ENCODE results near the gene ZMIZ1.

ZMIZ1 gene

DNA sequence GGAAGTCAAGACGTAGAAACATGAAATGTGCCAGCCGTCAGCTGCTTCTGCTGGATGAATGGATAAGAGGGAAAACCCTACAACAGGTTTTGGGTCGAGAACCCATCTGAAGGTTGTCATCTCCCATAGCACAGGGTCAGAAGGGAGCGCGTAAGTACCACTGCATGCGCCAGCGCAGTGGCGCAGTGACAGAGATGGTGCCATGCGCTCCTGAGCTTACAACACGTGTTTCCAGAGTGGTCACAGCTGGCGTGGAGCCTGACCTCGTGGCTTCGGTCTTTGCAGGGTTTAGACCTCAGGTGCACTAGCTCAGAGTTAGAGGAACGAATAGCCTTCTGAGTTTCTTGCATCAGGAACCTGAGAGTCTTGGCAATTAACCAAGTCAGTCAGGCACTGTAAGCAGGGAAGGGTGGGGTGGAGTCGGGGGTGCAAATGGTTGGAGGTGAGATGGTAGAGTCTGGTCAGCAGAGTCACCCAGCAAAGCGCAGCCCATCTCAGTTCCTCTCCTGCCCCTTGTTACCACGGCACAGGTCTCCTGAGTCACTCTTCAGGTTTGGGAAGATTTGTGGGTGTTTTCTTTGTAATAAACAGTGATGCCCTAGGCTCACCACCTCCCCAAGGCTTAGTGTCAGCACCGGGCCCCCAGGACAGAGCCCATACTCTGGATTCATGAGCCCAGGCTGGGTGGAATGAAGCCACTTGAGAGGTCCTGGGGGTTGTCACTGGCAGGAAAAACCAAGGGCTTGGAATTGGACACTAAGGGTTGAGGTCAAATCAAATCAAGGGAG lies 194.4 kb downstream of the ZMIZ1 start:
- Histone ChIP-seq H3K4me1 (ENCODE audit: control insufficient read depth in 5 of 5, insufficient read depth in 5 of 5, low read length in 5 of 5) (peaks cover 29 to 70% (median 59%) of the 10 kb centered on the region in 5 donors), H3K9ac (ENCODE audit: low read length in 5 of 5) (peak overlapping the region in 1 of 5 donors; percentile 9), H3K9me3 (ENCODE audit: control insufficient read depth in 5 of 5, low read length in 5 of 5) (no peaks in the 10 kb centered on the region), H3K36me3 (ENCODE audit: control insufficient read depth in 5 of 5, insufficient read depth in 5 of 5, low read length in 5 of 5) (peaks cover 0 to 35% (median 22%) of the 10 kb centered on the region in 5 donors), H3K4me3 (ENCODE audit: low read depth in 1 of 5, low read length in 5 of 5) (no peak overlapping the region), H3K27ac (ENCODE audit: low read depth, low read length) (no peak overlapping the region), H3K27me3 (ENCODE audit: control insufficient read depth in 5 of 5, insufficient read depth in 4 of 5, low read length in 5 of 5) (no peaks in the 10 kb centered on the region)

DNA sequence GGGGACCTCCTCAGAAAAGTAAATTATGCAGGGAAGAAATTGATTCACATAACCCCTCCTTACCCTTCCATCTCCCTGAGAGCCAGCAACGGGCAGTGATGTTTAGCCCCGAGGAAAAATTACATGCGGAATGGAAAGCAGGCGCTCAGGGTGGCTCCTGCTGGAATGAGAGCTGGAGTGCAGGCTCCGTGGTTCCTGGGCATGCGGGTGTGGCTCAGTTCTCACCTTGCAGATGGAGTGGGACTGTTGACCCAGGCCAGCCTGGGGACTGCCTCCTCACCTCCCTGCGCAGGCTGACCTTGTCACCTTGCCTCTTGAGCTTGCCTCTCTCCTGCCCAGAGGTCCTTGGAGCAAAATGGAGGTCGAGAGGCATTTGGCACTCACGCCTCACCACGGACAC lies 195.2 kb downstream of the ZMIZ1 start:
- peaks cover 31 to 78% (median 65%) of the 10 kb centered on the region in 5 donors for H3K4me1 ChIP-seq (ENCODE audit: control insufficient read depth in 5 of 5, insufficient read depth in 5 of 5, low read length in 5 of 5)

DNA sequence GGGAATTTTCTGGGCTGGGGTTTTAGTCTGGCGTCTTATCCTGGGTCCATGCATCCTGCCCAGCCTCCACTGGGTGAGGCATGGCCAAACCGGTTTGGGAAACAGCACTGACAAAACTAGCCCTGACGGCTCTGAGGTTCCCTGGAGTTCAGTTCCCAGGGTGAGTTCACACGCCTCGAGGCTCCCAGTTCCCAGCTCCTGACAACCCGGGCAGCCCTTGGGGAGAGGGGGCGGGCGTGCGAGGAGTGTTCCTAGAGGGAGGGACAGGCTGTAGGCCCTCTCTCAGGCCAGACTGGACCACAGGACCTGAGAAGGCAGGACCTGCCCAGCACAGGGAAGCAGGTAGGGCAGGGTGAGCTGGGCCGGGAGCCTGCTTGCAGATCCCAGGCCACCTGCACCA lies 196.2 kb downstream of the ZMIZ1 start:
- Histone ChIP-seq H3K27ac (ENCODE audit: low read depth, low read length) (peak overlapping the region; percentile 82), H3K4me3 (ENCODE audit: low read depth in 1 of 5, low read length in 5 of 5) (no peak overlapping the region), H3K9me3 (ENCODE audit: control insufficient read depth in 5 of 5, low read length in 5 of 5) (no peaks in the 10 kb centered on the region), H3K36me3 (ENCODE audit: control insufficient read depth in 5 of 5, insufficient read depth in 5 of 5, low read length in 5 of 5) (peaks cover 0 to 41% (median 34%) of the 10 kb centered on the region in 5 donors), H3K9ac (ENCODE audit: low read length in 5 of 5) (no peak overlapping the region), H3K27me3 (ENCODE audit: control insufficient read depth in 5 of 5, insufficient read depth in 4 of 5, low read length in 5 of 5) (no peaks in the 10 kb centered on the region), H3K4me1 (ENCODE audit: control insufficient read depth in 5 of 5, insufficient read depth in 5 of 5, low read length in 5 of 5) (peaks cover 32 to 85% (median 75%) of the 10 kb centered on the region in 5 donors)

More for the DNA sequence above, 195.2 kb downstream of the ZMIZ1 start:
- Histone ChIP-seq H3K9ac (ENCODE audit: low read length in 5 of 5) (no peak overlapping the region), H3K4me3 (ENCODE audit: low read depth in 1 of 5, low read length in 5 of 5) (no peak overlapping the region), H3K9me3 (ENCODE audit: control insufficient read depth in 5 of 5, low read length in 5 of 5) (no peaks in the 10 kb centered on the region), H3K27me3 (ENCODE audit: control insufficient read depth in 5 of 5, insufficient read depth in 4 of 5, low read length in 5 of 5) (no peaks in the 10 kb centered on the region), H3K27ac (ENCODE audit: low read depth, low read length) (no peak overlapping the region), H3K36me3 (ENCODE audit: control insufficient read depth in 5 of 5, insufficient read depth in 5 of 5, low read length in 5 of 5) (peaks cover 0 to 31% (median 26%) of the 10 kb centered on the region in 5 donors)

DNA sequence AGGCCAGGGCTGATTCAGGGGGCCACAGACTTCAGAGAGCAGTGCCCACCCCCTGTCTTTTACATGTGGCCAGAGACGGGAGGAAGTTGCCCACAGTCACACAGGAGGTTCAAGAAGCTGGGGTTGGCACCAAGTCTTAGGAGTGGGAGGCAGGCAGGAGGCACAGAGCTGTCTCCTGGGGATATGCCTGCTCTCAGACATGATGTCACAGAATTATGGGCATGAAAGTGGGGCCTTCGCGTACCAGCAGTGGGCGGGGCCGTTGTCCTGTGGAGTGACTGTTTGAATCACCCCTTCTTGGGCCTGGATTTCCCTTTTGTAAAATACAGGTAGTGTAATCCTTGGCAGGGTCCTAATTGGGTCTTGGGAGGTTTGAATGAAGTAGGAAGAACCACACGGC lies 197.3 kb downstream of the ZMIZ1 start:
- H3K27me3 ChIP-seq (ENCODE audit: control insufficient read depth in 5 of 5, insufficient read depth in 4 of 5, low read length in 5 of 5): no peaks in the 10 kb centered on the region
- H3K9ac ChIP-seq (ENCODE audit: low read length in 5 of 5): peak overlapping the region in 4 of 5 donors; percentile 41 to 63 (median 60)
- no peaks in the 10 kb centered on the region for H3K9me3 ChIP-seq (ENCODE audit: control insufficient read depth in 5 of 5, low read length in 5 of 5)
- H3K36me3 ChIP-seq (ENCODE audit: control insufficient read depth in 5 of 5, insufficient read depth in 5 of 5, low read length in 5 of 5): peaks cover 0 to 46% (median 40%) of the 10 kb centered on the region in 5 donors
- H3K4me3 ChIP-seq (ENCODE audit: low read depth in 1 of 5, low read length in 5 of 5): peak overlapping the region in 1 of 5 donors; percentile 9
- H3K27ac ChIP-seq (ENCODE audit: low read depth, low read length): peak overlapping the region; percentile 82
- peaks cover 31 to 86% (median 81%) of the 10 kb centered on the region in 5 donors for H3K4me1 ChIP-seq (ENCODE audit: control insufficient read depth in 5 of 5, insufficient read depth in 5 of 5, low read length in 5 of 5)

DNA sequence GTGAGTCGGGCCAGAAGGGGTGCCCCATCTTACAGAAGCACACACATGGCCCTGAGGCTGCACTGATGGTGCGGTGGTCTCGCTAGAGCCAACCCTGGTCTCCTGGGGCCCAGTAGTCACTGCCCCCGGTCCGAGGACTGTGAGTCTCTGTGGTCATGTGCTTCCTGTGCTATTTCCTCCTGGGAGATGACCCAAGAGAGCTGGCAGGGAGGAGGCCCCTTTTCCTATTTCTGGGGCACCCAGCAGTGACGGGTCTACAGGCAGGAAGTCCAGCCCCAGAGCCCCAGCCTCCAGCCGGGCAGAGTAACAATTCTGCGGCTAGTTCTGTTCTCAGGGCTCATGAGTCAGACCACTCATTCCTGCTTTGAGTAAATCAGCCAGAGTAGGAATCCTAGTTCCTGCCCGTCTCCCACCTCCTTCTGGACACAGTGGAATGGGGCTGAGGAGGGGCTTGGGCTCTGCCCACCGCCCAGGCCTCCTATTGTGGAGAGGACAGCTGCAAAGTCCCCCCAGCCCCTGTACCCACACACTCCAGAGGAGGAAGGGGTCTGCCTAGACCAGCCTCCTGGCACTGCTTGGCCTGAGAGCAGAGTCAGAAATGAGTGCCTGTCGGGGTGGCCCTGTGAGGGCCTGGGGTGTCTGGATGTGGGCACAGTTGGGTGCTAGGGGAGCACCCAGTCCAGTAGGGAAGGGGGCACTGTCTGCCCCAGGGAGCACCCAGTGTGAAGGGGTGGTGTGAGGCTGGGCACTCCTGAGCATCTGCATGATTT lies 198.0 kb downstream of the ZMIZ1 start:
- peak overlapping the region in 1 of 5 donors; percentile 9 for H3K4me3 ChIP-seq (ENCODE audit: low read depth in 1 of 5, low read length in 5 of 5)
- peak overlapping the region in 4 of 5 donors; percentile 51 to 63 (median 60) for H3K9ac ChIP-seq (ENCODE audit: low read length in 5 of 5)
- peaks cover 0 to 46% (median 36%) of the 10 kb centered on the region in 5 donors for H3K36me3 ChIP-seq (ENCODE audit: control insufficient read depth in 5 of 5, insufficient read depth in 5 of 5, low read length in 5 of 5)

DNA sequence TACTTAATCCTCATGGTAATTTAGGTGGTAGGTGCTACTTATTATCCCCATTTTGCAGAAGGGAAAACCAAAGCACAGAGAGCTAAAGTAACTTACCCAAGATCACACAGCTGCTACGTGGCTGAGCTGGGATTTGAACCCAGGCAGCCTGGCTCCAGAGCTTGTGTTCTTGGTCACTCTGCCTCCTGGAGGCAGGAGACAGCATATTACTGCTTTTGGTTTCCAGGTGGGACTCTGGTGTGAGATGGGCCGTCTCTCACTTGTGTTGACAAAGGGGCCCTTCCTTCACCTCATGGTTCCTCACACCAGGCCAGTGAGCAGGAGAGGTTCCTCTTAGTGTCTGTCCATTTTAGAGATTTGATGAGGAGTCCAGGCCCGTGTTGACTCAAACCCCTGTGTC lies 198.7 kb downstream of the ZMIZ1 start:
- Histone ChIP-seq H3K36me3 (ENCODE audit: control insufficient read depth in 5 of 5, insufficient read depth in 5 of 5, low read length in 5 of 5) (peaks cover 0 to 46% (median 37%) of the 10 kb centered on the region in 5 donors), H3K27ac (ENCODE audit: low read depth, low read length) (peak overlapping the region; percentile 82), H3K27me3 (ENCODE audit: control insufficient read depth in 5 of 5, insufficient read depth in 4 of 5, low read length in 5 of 5) (no peaks in the 10 kb centered on the region), H3K4me1 (ENCODE audit: control insufficient read depth in 5 of 5, insufficient read depth in 5 of 5, low read length in 5 of 5) (peaks cover 29 to 86% (median 79%) of the 10 kb centered on the region in 5 donors), H3K9me3 (ENCODE audit: control insufficient read depth in 5 of 5, low read length in 5 of 5) (no peaks in the 10 kb centered on the region), H3K9ac (ENCODE audit: low read length in 5 of 5) (peak overlapping the region in 1 of 5 donors; percentile 38), H3K4me3 (ENCODE audit: low read depth in 1 of 5, low read length in 5 of 5) (no peak overlapping the region)

More for the DNA sequence above, 198.0 kb downstream of the ZMIZ1 start:
- Histone ChIP-seq H3K9me3 (ENCODE audit: control insufficient read depth in 5 of 5, low read length in 5 of 5) (no peaks in the 10 kb centered on the region), H3K27ac (ENCODE audit: low read depth, low read length) (peak overlapping the region; percentile 82), H3K27me3 (ENCODE audit: control insufficient read depth in 5 of 5, insufficient read depth in 4 of 5, low read length in 5 of 5) (no peaks in the 10 kb centered on the region), H3K4me1 (ENCODE audit: control insufficient read depth in 5 of 5, insufficient read depth in 5 of 5, low read length in 5 of 5) (peaks cover 30 to 85% (median 81%) of the 10 kb centered on the region in 5 donors)

DNA sequence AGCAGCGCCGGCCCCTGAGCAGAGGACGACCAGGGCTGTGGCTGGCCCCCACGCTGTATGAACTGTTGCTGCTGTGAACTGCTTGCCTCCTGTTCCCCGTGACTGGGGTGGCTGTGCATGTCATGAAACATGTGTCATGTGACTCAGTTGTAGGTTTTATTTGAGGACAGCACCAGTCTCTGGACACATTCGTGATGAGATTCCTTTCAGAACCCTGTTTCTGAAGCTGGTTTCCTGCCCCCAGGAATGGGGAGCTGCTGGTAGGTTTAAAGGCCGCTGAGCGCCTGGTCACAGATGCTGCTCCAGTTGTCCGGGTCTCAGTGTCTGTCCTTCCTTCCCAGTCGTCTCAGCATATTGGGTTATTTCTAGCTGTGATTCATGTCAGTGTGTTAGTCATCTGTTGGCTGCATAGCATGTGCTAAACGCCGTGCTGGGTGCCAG lies 199.4 kb downstream of the ZMIZ1 start:
- Histone ChIP-seq H3K9me3 (ENCODE audit: control insufficient read depth in 5 of 5, low read length in 5 of 5) (no peaks in the 10 kb centered on the region), H3K27me3 (ENCODE audit: control insufficient read depth in 5 of 5, insufficient read depth in 4 of 5, low read length in 5 of 5) (no peaks in the 10 kb centered on the region), H3K4me3 (ENCODE audit: low read depth in 1 of 5, low read length in 5 of 5) (no peak overlapping the region), H3K27ac (ENCODE audit: low read depth, low read length) (peak overlapping the region; percentile 82), H3K9ac (ENCODE audit: low read length in 5 of 5) (peak overlapping the region in 1 of 5 donors; percentile 4), H3K36me3 (ENCODE audit: control insufficient read depth in 5 of 5, insufficient read depth in 5 of 5, low read length in 5 of 5) (peaks cover 0 to 43% (median 36%) of the 10 kb centered on the region in 5 donors), H3K4me1 (ENCODE audit: control insufficient read depth in 5 of 5, insufficient read depth in 5 of 5, low read length in 5 of 5) (peaks cover 29 to 92% (median 86%) of the 10 kb centered on the region in 5 donors)

DNA sequence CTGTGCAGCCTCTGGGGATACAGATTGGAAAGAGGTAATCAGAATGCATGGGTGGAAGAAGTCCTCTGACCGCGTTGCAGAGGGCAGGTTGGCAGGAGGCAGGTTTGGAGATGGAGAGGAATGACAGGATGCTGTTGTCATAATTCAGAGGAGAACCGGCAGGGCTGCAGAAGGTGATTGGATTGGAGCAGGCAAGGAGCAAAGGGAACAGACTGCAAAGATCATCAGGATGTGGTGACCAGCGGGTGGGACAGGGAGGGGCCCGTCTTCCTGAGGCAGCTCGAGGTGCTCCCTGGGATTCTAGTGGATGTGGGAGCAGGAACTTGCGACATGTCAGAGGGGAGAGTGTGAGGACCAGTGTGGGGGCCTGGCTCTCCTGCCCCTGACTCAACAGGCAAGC lies 200.0 kb downstream of the ZMIZ1 start:
- H3K27ac ChIP-seq (ENCODE audit: low read depth, low read length): no peak overlapping the region
- H3K4me3 ChIP-seq (ENCODE audit: low read depth in 1 of 5, low read length in 5 of 5): no peak overlapping the region
- no peaks in the 10 kb centered on the region for H3K9me3 ChIP-seq (ENCODE audit: control insufficient read depth in 5 of 5, low read length in 5 of 5)
- H3K36me3 ChIP-seq (ENCODE audit: control insufficient read depth in 5 of 5, insufficient read depth in 5 of 5, low read length in 5 of 5): peaks cover 0 to 37% (median 35%) of the 10 kb centered on the region in 5 donors
- no peak overlapping the region for H3K9ac ChIP-seq (ENCODE audit: low read length in 5 of 5)
- H3K27me3 ChIP-seq (ENCODE audit: control insufficient read depth in 5 of 5, insufficient read depth in 4 of 5, low read length in 5 of 5): no peaks in the 10 kb centered on the region
- peaks cover 29 to 94% (median 91%) of the 10 kb centered on the region in 5 donors for H3K4me1 ChIP-seq (ENCODE audit: control insufficient read depth in 5 of 5, insufficient read depth in 5 of 5, low read length in 5 of 5)

DNA sequence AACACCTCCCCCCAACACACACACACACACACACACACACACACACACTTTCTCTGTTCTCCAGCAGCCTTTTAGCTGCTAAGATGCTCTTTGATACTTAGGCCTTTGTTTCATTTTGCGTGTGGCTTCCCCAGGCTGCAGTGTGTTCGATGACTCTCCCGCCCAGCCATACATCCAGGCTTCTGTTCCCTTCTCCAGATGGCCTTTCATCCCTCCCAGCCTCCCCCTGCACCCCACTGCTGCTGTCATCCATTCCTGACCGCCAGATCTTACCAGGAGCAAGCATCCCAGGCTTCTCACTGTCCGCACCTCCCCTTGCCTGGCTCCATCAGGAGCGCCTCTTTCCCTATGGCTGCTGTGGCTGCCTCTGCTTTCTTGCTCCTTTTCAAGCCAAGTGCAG lies 200.7 kb downstream of the ZMIZ1 start:
- Histone ChIP-seq H3K4me1 (ENCODE audit: control insufficient read depth in 5 of 5, insufficient read depth in 5 of 5, low read length in 5 of 5) (peaks cover 31 to 96% (median 92%) of the 10 kb centered on the region in 5 donors), H3K27me3 (ENCODE audit: control insufficient read depth in 5 of 5, insufficient read depth in 4 of 5, low read length in 5 of 5) (no peaks in the 10 kb centered on the region), H3K4me3 (ENCODE audit: low read depth in 1 of 5, low read length in 5 of 5) (no peak overlapping the region), H3K36me3 (ENCODE audit: control insufficient read depth in 5 of 5, insufficient read depth in 5 of 5, low read length in 5 of 5) (peaks cover 0 to 35% (median 29%) of the 10 kb centered on the region in 5 donors), H3K27ac (ENCODE audit: low read depth, low read length) (peak overlapping the region; percentile 24), H3K9me3 (ENCODE audit: control insufficient read depth in 5 of 5, low read length in 5 of 5) (no peaks in the 10 kb centered on the region), H3K9ac (ENCODE audit: low read length in 5 of 5) (no peak overlapping the region)
